ENCODE measurements around the gene SLC13A4. TPM values are rescaled to one million over a fixed set of nuclear protein-coding genes. Genes with fewer than 3 reads are reported as not detected.
"Not testable (repeated sequence)": the region's sequence is repeated elsewhere in the genome, so short reads cannot be mapped to it uniquely, and the experiment has no call there.

Gene SLC13A4
- total and polyA plus RNA-seq, 2 donors (not counting 1 experiment from before 2014, with no cell fraction given) = 0.32 to 0.50 TPM

DNA sequence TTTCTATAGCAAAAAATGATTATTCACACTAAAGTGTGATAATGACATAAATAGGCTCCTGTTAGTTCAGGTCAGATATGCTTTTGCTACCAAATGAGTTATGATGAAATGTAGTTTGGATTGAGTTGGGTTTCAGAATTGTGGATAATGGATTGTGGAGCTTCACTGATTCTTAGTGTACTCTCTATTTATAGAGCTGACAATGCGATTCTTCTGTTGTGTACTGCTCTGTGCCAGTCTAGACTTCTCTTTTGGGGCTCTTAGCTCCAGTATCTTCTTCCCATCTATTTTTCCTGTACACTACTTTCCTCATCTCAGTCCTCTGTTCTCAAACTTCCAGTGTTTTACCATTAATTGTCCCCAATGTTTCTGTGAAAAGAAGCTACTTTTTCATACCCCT is 58.2 kb downstream of the SLC13A4 start:
- no peak for DNase-seq (ENCODE audit: low read depth in 2 of 2)
- H2AFZ ChIP-seq (ENCODE audit: low read length) = no peak overlapping the region
- TF ChIP-seq EZH2 (IDR thresholded peaks at IDR 0.05; ENCODE audit: low read length, missing control alignments) = no peak
- TF ChIP-seq, protein P1, sequence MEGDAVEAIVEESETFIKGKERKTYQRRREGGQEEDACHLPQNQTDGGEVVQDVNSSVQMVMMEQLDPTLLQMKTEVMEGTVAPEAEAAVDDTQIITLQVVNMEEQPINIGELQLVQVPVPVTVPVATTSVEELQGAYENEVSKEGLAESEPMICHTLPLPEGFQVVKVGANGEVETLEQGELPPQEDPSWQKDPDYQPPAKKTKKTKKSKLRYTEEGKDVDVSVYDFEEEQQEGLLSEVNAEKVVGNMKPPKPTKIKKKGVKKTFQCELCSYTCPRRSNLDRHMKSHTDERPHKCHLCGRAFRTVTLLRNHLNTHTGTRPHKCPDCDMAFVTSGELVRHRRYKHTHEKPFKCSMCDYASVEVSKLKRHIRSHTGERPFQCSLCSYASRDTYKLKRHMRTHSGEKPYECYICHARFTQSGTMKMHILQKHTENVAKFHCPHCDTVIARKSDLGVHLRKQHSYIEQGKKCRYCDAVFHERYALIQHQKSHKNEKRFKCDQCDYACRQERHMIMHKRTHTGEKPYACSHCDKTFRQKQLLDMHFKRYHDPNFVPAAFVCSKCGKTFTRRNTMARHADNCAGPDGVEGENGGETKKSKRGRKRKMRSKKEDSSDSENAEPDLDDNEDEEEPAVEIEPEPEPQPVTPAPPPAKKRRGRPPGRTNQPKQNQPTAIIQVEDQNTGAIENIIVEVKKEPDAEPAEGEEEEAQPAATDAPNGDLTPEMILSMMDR (conservative IDR thresholded peaks at IDR 0.05 in 1 of 2, IDR thresholded peaks at IDR 0.05 in 1 of 2; ENCODE audit: low read depth in 1 of 2, low read length in 2 of 2) = no peak
- no peaks in the 10 kb centered on the region for H3K27me3 ChIP-seq (ENCODE audit: control insufficient read depth, insufficient read depth, low read length)
- H3K4me2 ChIP-seq (ENCODE audit: extremely low read depth, insufficient read depth, low read length) = peak overlapping the region; percentile 9
- peak overlapping the region; percentile 42 for H3K27ac ChIP-seq (ENCODE audit: insufficient read depth, low read length)
- peaks cover 71% of the 10 kb centered on the region for H3K79me2 ChIP-seq (ENCODE audit: control insufficient read depth, insufficient read depth, low read length)
- H3K9me3 ChIP-seq (ENCODE audit: control insufficient read depth, insufficient read depth, low read depth, low read length) = no peaks in the 10 kb centered on the region
- no peak overlapping the region for H3K9ac ChIP-seq (ENCODE audit: insufficient read depth, low read length)
- H3K4me3 ChIP-seq (replicated peaks in 1 of 4; ENCODE audit: control extremely low read depth in 1 of 4, insufficient read depth in 1 of 4, low read depth in 3 of 4, low read length in 4 of 4) = no peak overlapping the region
- H4K20me1 ChIP-seq (ENCODE audit: control insufficient read depth, extremely low read depth, insufficient read depth, low read length) = no peaks in the 10 kb centered on the region
- peaks cover 8% of the 10 kb centered on the region for H3K4me1 ChIP-seq (ENCODE audit: control insufficient read depth, extremely low read depth, insufficient read depth, low read length)
- H3K36me3 ChIP-seq (ENCODE audit: control insufficient read depth, insufficient read depth, low read length) = no peaks in the 10 kb centered on the region

DNA sequence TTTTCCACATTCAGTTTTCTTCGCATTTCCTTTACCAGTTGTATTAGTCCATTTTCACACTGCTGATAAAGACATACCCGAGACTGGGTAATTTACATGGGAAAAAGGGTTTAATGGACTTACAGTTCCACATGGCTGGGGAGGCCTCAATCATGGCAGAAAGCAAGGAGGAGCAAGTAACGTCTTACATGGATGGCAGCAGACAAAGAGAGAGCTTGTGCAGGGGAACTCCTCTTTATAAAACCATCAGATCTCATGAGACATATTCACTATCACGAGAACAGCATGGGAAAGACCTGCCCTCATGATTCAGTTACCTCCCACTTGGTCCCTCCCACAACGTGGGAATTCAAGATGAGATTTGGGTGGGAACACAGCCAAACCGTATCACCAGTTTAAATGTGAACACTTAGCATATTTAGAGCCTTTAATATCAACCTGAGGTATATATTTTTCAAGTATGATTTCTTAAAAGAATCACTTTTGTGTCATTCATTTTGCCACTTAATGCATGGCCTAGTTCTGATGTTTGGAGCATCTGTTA is 59.1 kb downstream of the SLC13A4 start:
- peaks cover 74% of the 10 kb centered on the region for H3K79me2 ChIP-seq (ENCODE audit: control insufficient read depth, insufficient read depth, low read length)
- H4K20me1 ChIP-seq (ENCODE audit: control insufficient read depth, extremely low read depth, insufficient read depth, low read length); H3K4me1 ChIP-seq (ENCODE audit: control insufficient read depth, extremely low read depth, insufficient read depth, low read length); H3K4me2 ChIP-seq (ENCODE audit: extremely low read depth, insufficient read depth, low read length); H3K27me3 ChIP-seq (ENCODE audit: control insufficient read depth, insufficient read depth, low read length); H3K36me3 ChIP-seq (ENCODE audit: control insufficient read depth, insufficient read depth, low read length); H3K9ac ChIP-seq (ENCODE audit: insufficient read depth, low read length); DNase-seq (ENCODE audit: low read depth in 2 of 2); H3K27ac ChIP-seq (ENCODE audit: insufficient read depth, low read length); H2AFZ ChIP-seq (ENCODE audit: low read length); H3K4me3 ChIP-seq (replicated peaks in 1 of 4; ENCODE audit: control extremely low read depth in 1 of 4, insufficient read depth in 1 of 4, low read depth in 3 of 4, low read length in 4 of 4); H3K9me3 ChIP-seq (ENCODE audit: control insufficient read depth, insufficient read depth, low read depth, low read length): not testable (repeated sequence)

DNA sequence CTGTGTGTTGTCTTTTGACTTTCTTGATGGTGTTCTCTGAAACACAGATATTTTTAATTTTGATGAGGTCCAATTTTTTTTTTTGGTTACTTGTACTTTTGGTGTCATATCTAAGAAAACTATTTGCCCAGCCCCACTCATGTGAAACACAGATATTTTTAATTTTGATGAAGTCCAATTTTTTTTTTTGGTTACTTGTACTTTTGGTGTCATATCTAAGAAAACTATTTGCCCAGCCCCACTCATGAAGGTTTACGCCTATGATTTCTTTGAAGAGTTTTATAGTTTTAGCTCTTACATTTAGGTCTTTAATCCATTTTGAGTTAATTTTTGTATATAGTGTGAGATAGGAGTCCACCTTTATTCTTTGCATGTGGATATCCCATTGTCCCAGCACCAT is 60.4 kb downstream of the SLC13A4 start:
- H3K79me2 ChIP-seq (ENCODE audit: control insufficient read depth, insufficient read depth, low read length) = peaks cover 77% of the 10 kb centered on the region
- not testable (repeated sequence) for H3K9ac ChIP-seq (ENCODE audit: insufficient read depth, low read length); H3K4me1 ChIP-seq (ENCODE audit: control insufficient read depth, extremely low read depth, insufficient read depth, low read length); H3K27me3 ChIP-seq (ENCODE audit: control insufficient read depth, insufficient read depth, low read length); DNase-seq (ENCODE audit: low read depth in 2 of 2); H3K36me3 ChIP-seq (ENCODE audit: control insufficient read depth, insufficient read depth, low read length); H2AFZ ChIP-seq (ENCODE audit: low read length); H3K27ac ChIP-seq (ENCODE audit: insufficient read depth, low read length); H4K20me1 ChIP-seq (ENCODE audit: control insufficient read depth, extremely low read depth, insufficient read depth, low read length); H3K4me3 ChIP-seq (replicated peaks in 1 of 4; ENCODE audit: control extremely low read depth in 1 of 4, insufficient read depth in 1 of 4, low read depth in 3 of 4, low read length in 4 of 4); H3K4me2 ChIP-seq (ENCODE audit: extremely low read depth, insufficient read depth, low read length); H3K9me3 ChIP-seq (ENCODE audit: control insufficient read depth, insufficient read depth, low read depth, low read length)

DNA sequence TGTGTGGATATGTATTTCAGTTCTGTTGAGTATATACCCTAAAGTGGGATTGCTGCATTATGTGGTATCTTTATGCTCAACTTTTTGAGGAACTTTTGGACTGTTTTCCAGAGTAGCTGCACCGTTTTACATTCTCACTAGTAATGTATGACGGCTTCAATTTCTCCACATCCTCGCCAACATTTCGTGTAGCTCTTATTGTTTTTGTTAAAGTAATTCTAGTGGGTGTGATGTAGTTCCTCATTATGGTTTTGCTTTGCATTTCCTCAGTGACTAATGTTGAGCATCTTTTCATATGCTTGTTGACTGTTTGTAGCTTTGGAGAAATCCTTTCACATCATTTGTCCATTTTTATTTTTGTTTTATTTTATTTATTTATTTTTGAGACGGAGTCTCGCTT is 61.1 kb downstream of the SLC13A4 start:
- no peak overlapping the region for H3K4me2 ChIP-seq (ENCODE audit: extremely low read depth, insufficient read depth, low read length)
- H3K9ac ChIP-seq (ENCODE audit: insufficient read depth, low read length) = no peak overlapping the region
- TF ChIP-seq EZH2 (IDR thresholded peaks at IDR 0.05; ENCODE audit: low read length, missing control alignments) = no peak
- TF ChIP-seq, protein P1 (conservative IDR thresholded peaks at IDR 0.05 in 1 of 2, IDR thresholded peaks at IDR 0.05 in 1 of 2; ENCODE audit: low read depth in 1 of 2, low read length in 2 of 2) = no peak
- peaks cover 72% of the 10 kb centered on the region for H3K79me2 ChIP-seq (ENCODE audit: control insufficient read depth, insufficient read depth, low read length)
- H3K4me3 ChIP-seq (replicated peaks in 1 of 4; ENCODE audit: control extremely low read depth in 1 of 4, insufficient read depth in 1 of 4, low read depth in 3 of 4, low read length in 4 of 4) = no peak overlapping the region
- no peaks in the 10 kb centered on the region for H3K27me3 ChIP-seq (ENCODE audit: control insufficient read depth, insufficient read depth, low read length)
- H3K27ac ChIP-seq (ENCODE audit: insufficient read depth, low read length) = no peak overlapping the region
- peaks cover 8% of the 10 kb centered on the region for H3K4me1 ChIP-seq (ENCODE audit: control insufficient read depth, extremely low read depth, insufficient read depth, low read length)
- H4K20me1 ChIP-seq (ENCODE audit: control insufficient read depth, extremely low read depth, insufficient read depth, low read length) = no peaks in the 10 kb centered on the region
- no peaks in the 10 kb centered on the region for H3K36me3 ChIP-seq (ENCODE audit: control insufficient read depth, insufficient read depth, low read length)
- no peaks in the 10 kb centered on the region for H3K9me3 ChIP-seq (ENCODE audit: control insufficient read depth, insufficient read depth, low read depth, low read length)
- no peak overlapping the region for H2AFZ ChIP-seq (ENCODE audit: low read length)
- DNase-seq (ENCODE audit: low read depth in 2 of 2) = no peak

All from fibroblast of lung (primary cell).